ENCODE results near the gene AFMID. TPM values are rescaled to one million over a fixed set of nuclear protein-coding genes. Genes with fewer than 3 reads are reported as not detected.

AFMID gene
- total and polyA plus RNA-seq, 9 of the 15 experiments (the other 6 are each of a cell fraction or from before 2014, with no cell fraction given) = 62.1 to 188 (median 74.4) TPM

GRCh38 chr17:78240839-78241238 lies 53.7 kb downstream of the AFMID start:
- TF ChIP-seq E2F1 (CRISPR knock-in tag; IDR thresholded peaks at IDR 0.05) = no peak
- TF ChIP-seq NFRKB (IDR thresholded peaks at IDR 0.05; ENCODE audit: low read depth) = no peak
- TF ChIP-seq EWSR1 (IDR thresholded peaks at IDR 0.05; ENCODE audit: borderline replicate concordance, low read depth, partially characterized antibody) = no peak
- no peak for TF ChIP-seq ZFP36 (IDR thresholded peaks at IDR 0.05; ENCODE audit: low read depth, low read length, partially characterized antibody)
- TF ChIP-seq ZNF124 (CRISPR knock-in tag; IDR thresholded peaks at IDR 0.05) = no peak
- no peak for TF ChIP-seq HDAC6 (IDR thresholded peaks at IDR 0.05; ENCODE audit: low read depth, low read length)
- no peak for TF ChIP-seq ZBTB12 (CRISPR knock-in tag; IDR thresholded peaks at IDR 0.05)
- no peak for TF ChIP-seq SNIP1 (IDR thresholded peaks at IDR 0.05; ENCODE audit: low read depth)
- no peak for TF ChIP-seq NBN (IDR thresholded peaks at IDR 0.05; ENCODE audit: low read depth)
- TF ChIP-seq ZNF639 (CRISPR knock-in tag; conservative IDR thresholded peaks at IDR 0.05 in 1 of 2, IDR thresholded peaks at IDR 0.05 in 1 of 2) = no peak
- no peak for TF ChIP-seq ELF4 (CRISPR knock-in tag; IDR thresholded peaks at IDR 0.05)
- no peak for TF ChIP-seq MCM5 (IDR thresholded peaks at IDR 0.05; ENCODE audit: low read depth)
- TF ChIP-seq CREB3L1 (IDR thresholded peaks at IDR 0.05; ENCODE audit: borderline replicate concordance, low read depth) = no peak
- TF ChIP-seq NFIC (IDR thresholded peaks at IDR 0.05) = no peak
- TF ChIP-seq FOXJ3 (CRISPR knock-in tag; IDR thresholded peaks at IDR 0.05) = no peak
- TF ChIP-seq ZNF830 (CRISPR knock-in tag; IDR thresholded peaks at IDR 0.05) = no peak
- no peak for TF ChIP-seq THAP12 (CRISPR knock-in tag; IDR thresholded peaks at IDR 0.05)
- ChIA-PET CTCF (ENCODE audit: low intra/inter-chr PET ratio) (no interaction called here), POLR2A (no interaction called here)
- no peak overlapping the region for H3K27ac ChIP-seq (ENCODE audit: extremely low read depth, low read depth, low read length)
- no peak overlapping the region for H3K9ac ChIP-seq (ENCODE audit: insufficient read depth in 1 of 2, low read depth in 2 of 2, low read length in 2 of 2)
- WGBS (ENCODE audit: insufficient coverage, low coverage, missing lambda C conversion rate) = 68% methylated on average over 8 of the region's 9 CpGs
- in situ Hi-C loops (cut with MboI) (no loop called here), intact Hi-C loops (cut with micrococcal nuclease) (no loop called here)
- BruUV-seq (replicated peaks) = no TSS peak
- H4K20me1 ChIP-seq (replicated peaks; ENCODE audit: control insufficient read depth, insufficient read depth, low read length) = no peaks in the 10 kb centered on the region
- peaks cover 19 to 47% of the 10 kb centered on the region in 2 experiments; a peak in 4 of 5 replicates for H3K4me1 ChIP-seq (replicated peaks in 1 of 2; ENCODE audit: control insufficient read depth in 2 of 2, insufficient read depth in 2 of 2, low read length in 2 of 2)
- H3K27me3 ChIP-seq (ENCODE audit: control insufficient read depth in 2 of 2, insufficient read depth in 2 of 2, low read length in 2 of 2) = no peaks in the 10 kb centered on the region
- no peak overlapping the region for H3K4me3 ChIP-seq
- no peak overlapping the region for H3K4me2 ChIP-seq (ENCODE audit: insufficient read depth, low read length)
- peak overlapping the region; percentile 67 for H2AFZ ChIP-seq (ENCODE audit: low read depth, low read length)
- peaks cover 6% of the 10 kb centered on the region for H3K9me1 ChIP-seq (ENCODE audit: control insufficient read depth, insufficient read depth, low read length)
- no peaks in the 10 kb centered on the region for H3K79me2 ChIP-seq (ENCODE audit: control insufficient read depth, insufficient read depth, low read length)
- FAIRE-seq = no peak
- no peaks in the 10 kb centered on the region for H3K9me3 ChIP-seq (replicated peaks; ENCODE audit: control insufficient read depth, insufficient read depth, low read depth, low read length)
- no peaks in the 10 kb centered on the region for H3K36me3 ChIP-seq (ENCODE audit: control insufficient read depth, insufficient read depth, low read length)
- no peak for ATAC-seq
- DNase-seq (ENCODE audit: extremely low read depth in 1 of 4, low spot score in 3 of 4) = no peak
